ENCODE measurements around the gene SEC16A.

The SEC16A gene

GRCh38 chr9:136486823-136487620 is 4.2 kb upstream of the SEC16A start:
- no peak for DNase-seq

- DNase-seq = no peak
Observed at GRCh38 chr9:136486131-136486530, 3.3 kb upstream of the SEC16A start.

GRCh38 chr9:136485049-136486045 is 2.5 kb upstream of the SEC16A start:
- DNase-seq = peak; percentile 44

GRCh38 chr9:136484153-136485048 is 1.6 kb upstream of the SEC16A start:
- no peak for DNase-seq

GRCh38 chr9:136483589-136484152 is 831 bp upstream of the SEC16A start:
- DNase-seq = peak; percentile 84

GRCh38 chr9:136482046-136482792 is 621 bp downstream of the SEC16A start:
- DNase-seq = no peak

- no peak for DNase-seq
Observed at GRCh38 chr9:136481558-136481957, 1.3 kb downstream of the SEC16A start.

GRCh38 chr9:136476369-136477150 is 6.3 kb downstream of the SEC16A start:
- no peak for DNase-seq

- DNase-seq = no peak
Observed at GRCh38 chr9:136474974-136475865, 7.6 kb downstream of the SEC16A start.

- no peak for DNase-seq
Observed at GRCh38 chr9:136474021-136474640, 8.7 kb downstream of the SEC16A start.

GRCh38 chr9:136473354-136473721 is 9.5 kb downstream of the SEC16A start:
- DNase-seq = no peak

- DNase-seq = no peak
Observed at GRCh38 chr9:136472640-136473353, 10.0 kb downstream of the SEC16A start.

- DNase-seq = no peak
Observed at GRCh38 chr9:136471802-136472487, 10.9 kb downstream of the SEC16A start.

GRCh38 chr9:136470792-136471469 is 11.9 kb downstream of the SEC16A start:
- DNase-seq = no peak

- no peak for DNase-seq
Observed at GRCh38 chr9:136470356-136470755, 12.5 kb downstream of the SEC16A start.

- DNase-seq = no peak
Observed at GRCh38 chr9:136467766-136468165, 15.1 kb downstream of the SEC16A start.

GRCh38 chr9:136466155-136466541 is 16.7 kb downstream of the SEC16A start:
- no peak for DNase-seq
